Neural progenitor cell (in vitro differentiated cells): Measurements from ENCODE around the gene HMHB1. TPM values are rescaled to one million over a fixed set of nuclear protein-coding genes. Genes with fewer than 3 reads are reported as not detected.

ENCODE experiments used
- DNase-seq: peaks from one replicate; pipeline ENCODE4 v3.0.0-alpha.2; 2016; ENCODE audit warnings: low spot score
- H2AFZ ChIP-seq: fragments of 200-600 bp; sonication (generic); replicated peaks from 2 replicates; pipeline ENCODE4 v1.6.1; 2016; ENCODE audit warnings: antibody characterized with exemption
- H3F3A ChIP-seq: fragments of 200-600 bp; sonication (generic); 2 replicates; pipeline ENCODE4 v1.6.1; 2016; ENCODE audit warnings: antibody characterized with exemption, low read depth
- H3K27ac ChIP-seq: fragments of 200-600 bp; sonication (generic); 2 replicates; pipeline ENCODE4 v1.5.1; 2016; ENCODE audit warnings: mild to moderate bottlenecking
- H3K27me3 ChIP-seq: fragments of 200-600 bp; sonication (generic); 2 replicates; pipeline ENCODE4 v1.6.1; 2016; ENCODE audit warnings: mild to moderate bottlenecking, moderate library complexity
- H3K36me3 ChIP-seq: fragments of 200-600 bp; sonication (generic); 2 replicates; pipeline ENCODE4 v1.5.1; 2016
- H3K4me1 ChIP-seq: fragments of 200-600 bp; sonication (generic); 2 replicates; pipeline ENCODE4 v1.6.1; 2016; ENCODE audit warnings: mixed run types
- H3K4me2 ChIP-seq: fragments of 200-600 bp; sonication (generic); 2 replicates; pipeline ENCODE4 v1.6.1; 2016
- H3K4me3 ChIP-seq: fragments of 200-600 bp; sonication (generic); 2 replicates; pipeline ENCODE4 v1.5.1; 2016
- H3K79me2 ChIP-seq: fragments of 200-600 bp; sonication (generic); 2 replicates; pipeline ENCODE4 v1.6.1; 2016; ENCODE audit warnings: low read depth
- H3K9ac ChIP-seq: fragments of 200-600 bp; sonication (generic); 2 replicates; pipeline ENCODE4 v1.6.1; 2016
- H3K9me3 ChIP-seq: fragments of 200-600 bp; sonication (generic); 2 replicates; pipeline ENCODE4 v1.5.1; 2016; ENCODE audit warnings: low read depth
- H4K20me1 ChIP-seq: fragments of 200-600 bp; sonication (generic); 2 replicates; pipeline ENCODE4 v1.6.1; 2016; ENCODE audit warnings: low read depth
- H3K27ac Mint-ChIP-seq: 3 replicates; pipeline ENCODE4 v1.8.0; 2021; ENCODE audit warnings: mixed read lengths
- H3K27me3 Mint-ChIP-seq: 2 replicates; pipeline ENCODE4 v1.8.0; 2022; ENCODE audit warnings: low read depth, mild to moderate bottlenecking, inconsistent platforms, moderate library complexity, mixed read lengths; ENCODE audit not compliant: insufficient read depth
- H3K36me3 Mint-ChIP-seq: 3 replicates; pipeline ENCODE4 v1.8.0; 2021; ENCODE audit warnings: mixed read lengths
- H3K4me1 Mint-ChIP-seq: 3 replicates; pipeline ENCODE4 v1.8.0; 2021; ENCODE audit warnings: mixed read lengths
- H3K4me3 Mint-ChIP-seq: 3 replicates; pipeline ENCODE4 v1.8.0; 2021; ENCODE audit warnings: mild to moderate bottlenecking, moderate library complexity, mixed read lengths
- H3K9me3 Mint-ChIP-seq: 3 replicates; pipeline ENCODE4 v1.8.0; 2020; ENCODE audit warnings: mixed read lengths
- EZH2 ChIP-seq: fragments of 200-600 bp; sonication (generic); IDR thresholded peaks from 2 replicates; pipeline ENCODE4 v1.6.1; 2017; ENCODE audit warnings: antibody characterized with exemption, mild to moderate bottlenecking, moderate library complexity
- EZH2phosphoT487 ChIP-seq: fragments of 200-600 bp; sonication (generic); IDR thresholded peaks from 2 replicates; pipeline ENCODE4 v1.6.1; 2017; ENCODE audit warnings: antibody characterized with exemption
- total RNA-seq: library from RNA; depleted of rRNA; stranded (reverse); fragments of >200 nt; gene quantifications from 2 replicates; pipeline ENCODE4 v1.2.3, GENCODE V29; 2015; ENCODE audit warnings: low replicate concordance
- TF ChIP-seq, protein P1 (sequence below): fragments of 200-600 bp; sonication (generic); IDR thresholded peaks from 2 replicates; pipeline ENCODE4 v1.5.1; 2017; ENCODE audit warnings: antibody characterized with exemption, mild to moderate bottlenecking

HMHB1 gene
- total RNA-seq, 1 donor from 2014 or later = not detected

DNA sequence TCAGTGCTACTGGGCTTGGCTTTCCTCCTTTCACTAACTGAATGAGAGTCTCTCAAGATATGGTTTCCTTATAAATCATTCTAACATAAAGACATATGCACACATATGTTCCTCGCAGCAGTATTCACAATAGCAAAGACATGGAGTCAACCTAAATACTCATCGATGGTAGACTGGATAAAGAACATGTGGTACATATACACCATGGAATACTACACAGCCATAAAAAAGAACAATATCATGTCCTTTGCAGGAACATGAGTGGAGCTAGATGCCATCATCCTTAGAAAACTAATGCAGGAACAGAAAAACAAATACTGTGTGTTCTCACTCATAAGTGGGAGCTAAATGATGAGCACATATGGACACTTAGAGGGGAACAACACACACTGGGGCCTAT lies 32.5 kb upstream of the HMHB1 start:
- Histone ChIP-seq H3K4me2 (no peak overlapping the region), H3K27me3 (no peaks in the 10 kb centered on the region), H3K9ac (no peak overlapping the region), H3K27ac (no peak overlapping the region), H3K4me1 (peaks cover 23% of the 10 kb centered on the region), H3K9me3 (no peaks in the 10 kb centered on the region), H4K20me1 (no peaks in the 10 kb centered on the region), H3K36me3 (no peaks in the 10 kb centered on the region), H2AFZ (no peak overlapping the region), H3K4me3 (no peak overlapping the region), H3K79me2 (no peaks in the 10 kb centered on the region), H3F3A (peaks cover 15% of the 10 kb centered on the region)
- TF ChIP-seq, protein P1, sequence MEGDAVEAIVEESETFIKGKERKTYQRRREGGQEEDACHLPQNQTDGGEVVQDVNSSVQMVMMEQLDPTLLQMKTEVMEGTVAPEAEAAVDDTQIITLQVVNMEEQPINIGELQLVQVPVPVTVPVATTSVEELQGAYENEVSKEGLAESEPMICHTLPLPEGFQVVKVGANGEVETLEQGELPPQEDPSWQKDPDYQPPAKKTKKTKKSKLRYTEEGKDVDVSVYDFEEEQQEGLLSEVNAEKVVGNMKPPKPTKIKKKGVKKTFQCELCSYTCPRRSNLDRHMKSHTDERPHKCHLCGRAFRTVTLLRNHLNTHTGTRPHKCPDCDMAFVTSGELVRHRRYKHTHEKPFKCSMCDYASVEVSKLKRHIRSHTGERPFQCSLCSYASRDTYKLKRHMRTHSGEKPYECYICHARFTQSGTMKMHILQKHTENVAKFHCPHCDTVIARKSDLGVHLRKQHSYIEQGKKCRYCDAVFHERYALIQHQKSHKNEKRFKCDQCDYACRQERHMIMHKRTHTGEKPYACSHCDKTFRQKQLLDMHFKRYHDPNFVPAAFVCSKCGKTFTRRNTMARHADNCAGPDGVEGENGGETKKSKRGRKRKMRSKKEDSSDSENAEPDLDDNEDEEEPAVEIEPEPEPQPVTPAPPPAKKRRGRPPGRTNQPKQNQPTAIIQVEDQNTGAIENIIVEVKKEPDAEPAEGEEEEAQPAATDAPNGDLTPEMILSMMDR = no peak
- TF ChIP-seq EZH2 (no peak), EZH2phosphoT487 (no peak)
- H3K36me3 Mint-ChIP-seq = no peaks in the 10 kb centered on the region
- H3K9me3 Mint-ChIP-seq = no peaks in the 10 kb centered on the region
- H3K27ac Mint-ChIP-seq = no peak overlapping the region
- peaks cover 16% of the 10 kb centered on the region for H3K4me1 Mint-ChIP-seq
- DNase-seq = no peak
- no peaks in the 10 kb centered on the region for H3K27me3 Mint-ChIP-seq
- no peak overlapping the region for H3K4me3 Mint-ChIP-seq

DNA sequence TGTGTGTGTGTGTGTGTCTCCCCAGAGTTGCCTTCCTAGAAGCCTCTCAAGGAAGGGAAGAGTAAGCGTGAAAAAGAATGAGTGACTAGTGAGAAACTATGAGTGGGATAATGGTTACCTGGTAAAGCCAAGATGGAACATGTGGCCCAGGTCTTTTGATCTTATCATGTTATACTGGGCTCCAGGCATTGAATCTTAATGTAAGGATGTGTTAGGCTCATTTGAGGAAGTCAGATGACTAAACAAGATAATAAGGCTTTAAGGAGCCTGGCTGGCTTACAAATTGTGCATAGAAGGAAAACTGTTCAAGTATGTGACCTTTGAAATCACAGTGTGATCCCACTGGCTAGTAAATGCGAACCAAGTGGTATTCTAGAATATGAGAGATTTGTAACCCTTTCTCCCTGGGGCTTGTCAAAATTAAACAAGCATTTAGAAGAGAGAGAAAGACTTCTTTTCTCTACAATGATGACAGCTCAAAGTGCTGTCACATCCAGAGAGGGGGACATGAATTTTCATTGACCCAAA lies 29.9 kb upstream of the HMHB1 start:
- Histone ChIP-seq H3F3A (peaks cover 15% of the 10 kb centered on the region), H3K4me2 (peak overlapping the region; percentile 57), H3K27ac (no peak overlapping the region), H3K27me3 (no peaks in the 10 kb centered on the region), H3K36me3 (no peaks in the 10 kb centered on the region), H3K4me1 (peaks cover 23% of the 10 kb centered on the region), H4K20me1 (no peaks in the 10 kb centered on the region), H3K79me2 (no peaks in the 10 kb centered on the region), H3K9me3 (no peaks in the 10 kb centered on the region), H3K9ac (no peak overlapping the region), H3K4me3 (no peak overlapping the region), H2AFZ (no peak overlapping the region)
- Mint-ChIP-seq H3K27ac (no peak overlapping the region), H3K4me3 (no peak overlapping the region), H3K27me3 (no peaks in the 10 kb centered on the region), H3K4me1 (peaks cover 16% of the 10 kb centered on the region), H3K36me3 (no peaks in the 10 kb centered on the region), H3K9me3 (no peaks in the 10 kb centered on the region)
- TF ChIP-seq, protein P1 = no peak
- DNase-seq = no peak

DNA sequence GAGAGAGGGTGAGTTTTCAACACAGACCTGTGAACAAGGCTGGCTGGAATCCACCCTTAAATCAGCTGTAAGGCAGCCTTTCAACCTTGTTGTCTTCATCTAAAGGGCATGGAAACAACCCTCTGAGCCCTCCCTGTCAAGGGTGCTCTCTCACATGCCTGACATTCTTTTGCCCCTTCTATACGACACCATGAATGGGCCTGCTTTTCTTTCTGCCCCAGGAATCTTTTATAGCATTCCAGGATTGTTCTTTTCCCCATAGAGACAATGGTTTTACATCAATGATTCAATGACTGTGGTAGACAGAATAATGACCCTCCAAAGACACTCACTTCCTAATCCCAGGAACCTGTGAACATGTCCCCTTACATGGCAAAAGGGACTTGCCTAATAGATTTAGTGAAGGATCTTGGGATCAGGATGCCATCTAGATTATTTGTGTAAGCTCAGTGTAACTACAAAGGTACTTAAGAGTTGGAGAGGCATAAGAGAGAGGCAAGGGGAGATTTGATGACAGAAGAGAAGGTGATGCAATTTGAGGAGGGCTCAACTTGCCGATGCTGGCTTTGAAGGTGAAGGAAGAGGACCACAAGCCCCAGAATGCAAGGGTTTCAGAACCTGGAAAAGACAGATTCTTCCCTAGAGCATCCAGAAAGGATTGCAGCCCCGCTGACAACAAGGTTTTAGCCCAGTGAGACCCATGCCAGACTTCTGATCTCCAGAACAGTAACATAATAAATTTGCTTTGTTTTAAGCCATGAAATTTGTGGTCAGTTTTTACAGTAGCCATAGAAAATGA lies 29.2 kb upstream of the HMHB1 start:
- TF ChIP-seq, protein P1 = no peak
- TF ChIP-seq EZH2 (no peak), EZH2phosphoT487 (no peak)
- Histone ChIP-seq H3K79me2 (no peaks in the 10 kb centered on the region), H3F3A (peaks cover 15% of the 10 kb centered on the region), H3K4me1 (peaks cover 23% of the 10 kb centered on the region), H3K27ac (peak overlapping the region; percentile 73), H3K9ac (no peak overlapping the region), H4K20me1 (no peaks in the 10 kb centered on the region), H3K4me3 (no peak overlapping the region), H3K9me3 (no peaks in the 10 kb centered on the region), H3K27me3 (no peaks in the 10 kb centered on the region), H3K36me3 (no peaks in the 10 kb centered on the region), H3K4me2 (peak overlapping the region; percentile 57), H2AFZ (no peak overlapping the region)
- H3K36me3 Mint-ChIP-seq = no peaks in the 10 kb centered on the region
- H3K4me1 Mint-ChIP-seq = peaks cover 16% of the 10 kb centered on the region
- no peak overlapping the region for H3K27ac Mint-ChIP-seq
- peak; percentile 82 for DNase-seq
- H3K9me3 Mint-ChIP-seq = no peaks in the 10 kb centered on the region
- no peak overlapping the region for H3K4me3 Mint-ChIP-seq
- H3K27me3 Mint-ChIP-seq = no peaks in the 10 kb centered on the region
